Mammary epithelial cell (primary cell): ENCODE measurements around the gene GPR4.

ENCODE experiments used
- EZH2 ChIP-seq: IDR thresholded peaks from 2 replicates; pipeline ENCODE4 v1.6.1; 2012; ENCODE audit warnings: low read length, inconsistent platforms, borderline replicate concordance
- TF ChIP-seq, protein P1 (sequence below), 2 donors: IDR thresholded peaks in 1 of 2; conservative IDR thresholded peaks in 1 of 2; 2 replicates each; pipeline ENCODE4 v1.5.1; 2011 to 2012; ENCODE audit warnings: inconsistent platforms in 2 of 2, low read length in 2 of 2, mild to moderate bottlenecking in 2 of 2, control low read depth in 1 of 2, low read depth in 1 of 2; ENCODE audit not compliant: insufficient read depth in 1 of 2; ENCODE audit errors: extremely low read depth in 1 of 2

DNA sequence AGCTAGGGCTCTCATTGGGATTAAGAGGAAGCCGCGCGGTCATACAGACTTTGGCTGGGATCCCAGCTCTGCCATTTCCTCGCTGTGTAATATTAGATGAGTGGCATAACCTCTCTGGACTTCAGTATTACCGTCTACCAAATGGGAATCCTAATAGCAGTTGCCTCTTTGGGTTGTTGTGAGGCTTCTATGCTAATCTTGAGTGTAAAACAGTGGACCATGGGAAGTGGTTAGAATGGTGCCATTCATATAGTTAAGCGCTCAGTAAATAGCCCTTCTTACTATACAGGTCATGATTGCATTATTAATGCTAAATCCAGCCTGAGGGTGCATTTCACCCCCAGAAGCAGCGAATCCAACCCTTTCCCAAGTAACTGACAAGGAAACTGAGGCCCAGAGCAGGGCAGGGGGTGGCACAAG, 16.8 kb downstream of the GPR4 start:
- TF ChIP-seq, protein P1, sequence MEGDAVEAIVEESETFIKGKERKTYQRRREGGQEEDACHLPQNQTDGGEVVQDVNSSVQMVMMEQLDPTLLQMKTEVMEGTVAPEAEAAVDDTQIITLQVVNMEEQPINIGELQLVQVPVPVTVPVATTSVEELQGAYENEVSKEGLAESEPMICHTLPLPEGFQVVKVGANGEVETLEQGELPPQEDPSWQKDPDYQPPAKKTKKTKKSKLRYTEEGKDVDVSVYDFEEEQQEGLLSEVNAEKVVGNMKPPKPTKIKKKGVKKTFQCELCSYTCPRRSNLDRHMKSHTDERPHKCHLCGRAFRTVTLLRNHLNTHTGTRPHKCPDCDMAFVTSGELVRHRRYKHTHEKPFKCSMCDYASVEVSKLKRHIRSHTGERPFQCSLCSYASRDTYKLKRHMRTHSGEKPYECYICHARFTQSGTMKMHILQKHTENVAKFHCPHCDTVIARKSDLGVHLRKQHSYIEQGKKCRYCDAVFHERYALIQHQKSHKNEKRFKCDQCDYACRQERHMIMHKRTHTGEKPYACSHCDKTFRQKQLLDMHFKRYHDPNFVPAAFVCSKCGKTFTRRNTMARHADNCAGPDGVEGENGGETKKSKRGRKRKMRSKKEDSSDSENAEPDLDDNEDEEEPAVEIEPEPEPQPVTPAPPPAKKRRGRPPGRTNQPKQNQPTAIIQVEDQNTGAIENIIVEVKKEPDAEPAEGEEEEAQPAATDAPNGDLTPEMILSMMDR (conservative IDR thresholded peaks at IDR 0.05 in 1 of 2, IDR thresholded peaks at IDR 0.05 in 1 of 2; ENCODE audit: extremely low read depth in 1 of 2, insufficient read depth in 1 of 2, low read depth in 1 of 2, low read length in 2 of 2): no peak
- TF ChIP-seq EZH2: no peak
